Fibroblast of lung (primary cell): Measurements from ENCODE around the gene ADGRD2. TPM values are rescaled to one million over a fixed set of nuclear protein-coding genes. Genes with fewer than 3 reads are reported as not detected.

Experiments used
- DNase-seq, 2 donors: peaks; one replicate each; pipeline versions ENCODE4 v3.0.0 to v3.0.0-alpha.2; 2010; ENCODE audit warnings: low read depth in 2 of 2
- H2AFZ ChIP-seq: 2 replicates; pipeline ENCODE4 v1.5.1; 2012; ENCODE audit warnings: low read length, control low read depth, inconsistent platforms
- H3K27ac ChIP-seq: 2 replicates; pipeline ENCODE4 v1.5.1; 2011; ENCODE audit warnings: low read length, control low read depth; ENCODE audit not compliant: insufficient read depth
- H3K27me3 ChIP-seq: 2 replicates; pipeline ENCODE4 v1.5.1; 2011; ENCODE audit warnings: mild to moderate bottlenecking, low read length; ENCODE audit not compliant: control insufficient read depth, insufficient read depth
- H3K36me3 ChIP-seq: 2 replicates; pipeline ENCODE4 v1.5.1; 2011; ENCODE audit warnings: low read length; ENCODE audit not compliant: control insufficient read depth, insufficient read depth
- H3K4me1 ChIP-seq: 2 replicates; pipeline ENCODE4 v1.5.1; 2011; ENCODE audit warnings: low read length; ENCODE audit not compliant: control insufficient read depth, insufficient read depth; ENCODE audit errors: extremely low read depth
- H3K4me2 ChIP-seq: 2 replicates; pipeline ENCODE4 v1.5.1; 2011; ENCODE audit warnings: low read length, control low read depth; ENCODE audit not compliant: insufficient read depth; ENCODE audit errors: extremely low read depth
- H3K4me3 ChIP-seq, 4 experiments: fragments of 200-600 bp in 1 of 4; sonication (generic) in 1 of 4; replicated peaks in 1 of 4; 2 replicates each; pipeline ENCODE4 v1.5.1; 2011 to 2016; ENCODE audit warnings: low read length in 4 of 4, low read depth in 3 of 4, mild to moderate bottlenecking in 3 of 4, control low read depth in 2 of 4, inconsistent platforms in 1 of 4, mixed read lengths in 1 of 4; ENCODE audit not compliant: insufficient read depth in 1 of 4; ENCODE audit errors: control extremely low read depth in 1 of 4
- H3K79me2 ChIP-seq: 2 replicates; pipeline ENCODE4 v1.5.1; 2012; ENCODE audit warnings: mild to moderate bottlenecking, low read length, inconsistent platforms; ENCODE audit not compliant: control insufficient read depth, insufficient read depth
- H3K9ac ChIP-seq: 2 replicates; pipeline ENCODE4 v1.5.1; 2011; ENCODE audit warnings: mild to moderate bottlenecking, low read length, control low read depth; ENCODE audit not compliant: insufficient read depth
- H3K9me3 ChIP-seq: 2 replicates; pipeline ENCODE4 v1.5.1; 2012; ENCODE audit warnings: low read depth, low read length; ENCODE audit not compliant: control insufficient read depth, insufficient read depth
- H4K20me1 ChIP-seq: 2 replicates; pipeline ENCODE4 v1.5.1; 2011; ENCODE audit warnings: low read length; ENCODE audit not compliant: control insufficient read depth, insufficient read depth; ENCODE audit errors: extremely low read depth
- EZH2 ChIP-seq: IDR thresholded peaks from 2 replicates; pipeline ENCODE4 v1.5.1; 2012; ENCODE audit warnings: low read length, control low read depth, mild to moderate bottlenecking; ENCODE audit errors: missing control alignments
- polyA plus RNA-seq, 2 donors: library from polyadenylated mRNA; depleted of rRNA in 1 of 2; stranded (reverse) in 1 of 2; unstranded in 1 of 2; fragments of >200 nt; gene quantifications; 2 replicates each; pipeline ENCODE4 v1.2.1, GENCODE V29; 2011 to 2012; ENCODE audit warnings: missing spikeins in 1 of 2
- total RNA-seq: library from RNA; depleted of rRNA; stranded (reverse); fragments of >200 nt; gene quantifications from 2 replicates; pipeline ENCODE4 v1.2.1, GENCODE V29; 2014
- TF ChIP-seq, protein P1 (sequence below), 2 donors: IDR thresholded peaks in 1 of 2; conservative IDR thresholded peaks in 1 of 2; 1 replicate in 1 of 2; 2 replicates in 1 of 2; pipeline ENCODE4 v1.5.1; 2011 to 2012; ENCODE audit warnings: low read length in 2 of 2, control low read depth in 1 of 2, inconsistent platforms in 1 of 2, low read depth in 1 of 2, mild to moderate bottlenecking in 1 of 2

Gene ADGRD2
- total and polyA plus RNA-seq, 2 donors (not counting 1 experiment from before 2014, with no cell fraction given), result not detected

DNA sequence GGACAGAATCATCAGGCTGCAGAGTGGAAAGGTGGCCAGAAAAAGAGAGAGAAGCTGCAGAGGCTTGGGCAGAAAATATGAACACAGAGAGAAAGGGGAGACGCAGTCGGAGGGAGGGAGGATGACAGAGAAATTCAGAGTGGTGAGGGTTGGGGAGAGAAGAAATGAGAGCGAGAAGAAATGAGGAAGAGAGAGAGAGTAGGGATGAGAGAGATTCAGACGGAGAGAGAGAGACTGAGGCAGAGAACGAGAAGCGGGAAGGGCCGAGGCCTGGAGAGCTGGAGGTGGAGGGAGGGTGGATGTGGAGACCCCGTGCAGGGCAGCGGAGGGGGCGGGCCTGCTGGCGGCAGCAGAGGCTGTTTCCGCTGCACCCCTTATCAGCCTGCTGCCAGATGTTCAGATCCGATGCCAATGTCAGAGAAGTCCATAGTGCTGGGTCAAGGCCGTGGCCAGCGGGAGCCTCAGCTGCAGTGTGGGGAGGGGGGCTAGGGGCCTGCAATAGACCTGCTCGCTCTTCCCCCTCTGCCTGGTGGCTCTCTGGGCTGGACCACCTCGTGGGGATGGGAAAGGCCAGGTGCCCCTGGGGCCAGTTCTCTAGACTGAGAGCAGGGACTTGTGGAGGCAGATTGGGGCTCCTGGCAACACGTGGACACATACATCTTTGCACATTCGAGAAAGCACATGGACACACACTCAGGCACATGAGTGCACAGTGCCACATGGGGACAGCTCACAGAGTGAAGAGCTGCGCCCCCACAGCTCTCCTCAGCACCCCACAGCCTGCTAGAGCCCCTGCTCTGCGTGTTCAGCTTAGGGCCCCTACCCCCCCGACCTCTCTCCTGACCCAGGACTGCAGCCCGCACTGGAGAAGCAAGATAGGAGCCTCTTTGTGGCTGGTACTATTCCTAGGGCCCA lies 61.9 kb downstream of the ADGRD2 start:
- H3K4me3 ChIP-seq, result no peak overlapping the region
- H4K20me1 ChIP-seq, result no peaks in the 10 kb centered on the region
- no peak overlapping the region for H3K4me2 ChIP-seq
- H3K9ac ChIP-seq, result no peak overlapping the region
- no peak overlapping the region for H3K27ac ChIP-seq
- peaks cover 26% of the 10 kb centered on the region for H3K27me3 ChIP-seq
- H3K4me1 ChIP-seq, result no peaks in the 10 kb centered on the region
- TF ChIP-seq EZH2, result no peak
- TF ChIP-seq, protein P1, sequence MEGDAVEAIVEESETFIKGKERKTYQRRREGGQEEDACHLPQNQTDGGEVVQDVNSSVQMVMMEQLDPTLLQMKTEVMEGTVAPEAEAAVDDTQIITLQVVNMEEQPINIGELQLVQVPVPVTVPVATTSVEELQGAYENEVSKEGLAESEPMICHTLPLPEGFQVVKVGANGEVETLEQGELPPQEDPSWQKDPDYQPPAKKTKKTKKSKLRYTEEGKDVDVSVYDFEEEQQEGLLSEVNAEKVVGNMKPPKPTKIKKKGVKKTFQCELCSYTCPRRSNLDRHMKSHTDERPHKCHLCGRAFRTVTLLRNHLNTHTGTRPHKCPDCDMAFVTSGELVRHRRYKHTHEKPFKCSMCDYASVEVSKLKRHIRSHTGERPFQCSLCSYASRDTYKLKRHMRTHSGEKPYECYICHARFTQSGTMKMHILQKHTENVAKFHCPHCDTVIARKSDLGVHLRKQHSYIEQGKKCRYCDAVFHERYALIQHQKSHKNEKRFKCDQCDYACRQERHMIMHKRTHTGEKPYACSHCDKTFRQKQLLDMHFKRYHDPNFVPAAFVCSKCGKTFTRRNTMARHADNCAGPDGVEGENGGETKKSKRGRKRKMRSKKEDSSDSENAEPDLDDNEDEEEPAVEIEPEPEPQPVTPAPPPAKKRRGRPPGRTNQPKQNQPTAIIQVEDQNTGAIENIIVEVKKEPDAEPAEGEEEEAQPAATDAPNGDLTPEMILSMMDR (conservative IDR thresholded peaks at IDR 0.05 in 1 of 2, IDR thresholded peaks at IDR 0.05 in 1 of 2; ENCODE audit: low read depth in 1 of 2, low read length in 2 of 2), result no peak
- H3K36me3 ChIP-seq, result no peaks in the 10 kb centered on the region
- DNase-seq, result no peak
- H2AFZ ChIP-seq, result no peak overlapping the region
- H3K9me3 ChIP-seq, result no peaks in the 10 kb centered on the region
- no peaks in the 10 kb centered on the region for H3K79me2 ChIP-seq

DNA sequence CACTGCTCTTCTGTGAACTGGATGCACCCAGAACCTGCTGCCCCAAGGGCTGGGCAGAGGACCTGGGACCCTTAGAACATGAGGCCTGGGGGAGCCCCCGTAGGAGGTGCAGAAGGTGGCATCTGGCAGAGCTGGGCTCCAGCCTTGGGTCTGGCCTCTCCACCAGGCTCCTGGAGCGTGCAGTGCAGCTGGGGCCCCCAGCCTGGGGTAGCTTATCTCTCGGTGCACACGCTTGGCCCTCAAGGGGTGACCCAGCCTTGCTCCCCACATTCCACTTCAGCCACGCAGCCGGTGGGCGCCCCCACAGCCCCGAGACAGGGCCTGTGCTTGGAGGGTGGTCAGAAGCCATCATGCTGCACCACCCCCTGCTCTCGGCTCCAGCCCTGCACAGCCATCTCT lies 62.6 kb downstream of the ADGRD2 start:
- no peak for DNase-seq
- no peak overlapping the region for H3K27ac ChIP-seq
- H3K79me2 ChIP-seq, result no peaks in the 10 kb centered on the region
- H3K4me1 ChIP-seq, result no peaks in the 10 kb centered on the region
- TF ChIP-seq, protein P1 (conservative IDR thresholded peaks at IDR 0.05 in 1 of 2, IDR thresholded peaks at IDR 0.05 in 1 of 2; ENCODE audit: low read depth in 1 of 2, low read length in 2 of 2), result no peak
- TF ChIP-seq EZH2, result no peak
- H3K9ac ChIP-seq, result no peak overlapping the region
- H2AFZ ChIP-seq, result no peak overlapping the region
- H3K36me3 ChIP-seq, result no peaks in the 10 kb centered on the region
- H3K9me3 ChIP-seq, result no peaks in the 10 kb centered on the region
- H3K4me3 ChIP-seq, result no peak overlapping the region
- peaks cover 29% of the 10 kb centered on the region for H3K27me3 ChIP-seq
- no peaks in the 10 kb centered on the region for H4K20me1 ChIP-seq
- no peak overlapping the region for H3K4me2 ChIP-seq

DNA sequence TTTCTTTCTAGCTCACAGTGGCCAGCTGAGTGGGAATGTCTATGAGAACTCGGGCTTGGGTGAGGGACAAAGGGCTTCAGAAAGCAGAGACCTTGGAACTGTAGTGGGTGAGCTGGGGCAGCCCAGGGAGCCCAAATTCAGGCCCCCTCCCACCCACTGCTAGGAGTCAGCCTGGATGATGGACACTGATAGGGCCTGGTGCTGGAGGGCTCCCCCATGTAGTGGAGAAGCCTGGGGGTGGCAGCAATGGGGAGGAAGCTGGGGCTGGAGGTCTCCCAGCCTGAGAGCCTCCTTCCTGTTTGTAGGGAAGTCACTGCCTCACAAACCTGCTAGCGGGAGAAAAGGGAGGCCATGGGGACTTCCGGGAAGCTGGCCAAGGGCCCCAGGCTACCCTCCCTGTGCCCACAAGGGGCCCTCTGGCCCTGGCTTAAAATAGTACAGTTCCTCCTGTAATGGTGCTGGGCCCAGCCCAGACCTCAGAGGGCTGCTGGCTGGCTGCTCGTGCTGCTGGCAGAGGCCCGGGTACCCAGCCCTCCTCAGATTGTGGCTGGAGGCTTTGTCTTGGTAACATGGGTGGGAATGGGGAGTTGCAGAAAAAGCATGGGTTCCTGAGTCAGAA lies 63.2 kb downstream of the ADGRD2 start:
- no peak for DNase-seq
- H3K79me2 ChIP-seq, result no peaks in the 10 kb centered on the region
- no peak overlapping the region for H3K9ac ChIP-seq
- H3K4me3 ChIP-seq, result no peak overlapping the region
- H3K4me2 ChIP-seq, result no peak overlapping the region
- no peaks in the 10 kb centered on the region for H3K9me3 ChIP-seq
- no peak for TF ChIP-seq EZH2
- TF ChIP-seq, protein P1 (conservative IDR thresholded peaks at IDR 0.05 in 1 of 2, IDR thresholded peaks at IDR 0.05 in 1 of 2; ENCODE audit: low read depth in 1 of 2, low read length in 2 of 2), result no peak
- peaks cover 35% of the 10 kb centered on the region for H3K27me3 ChIP-seq
- H4K20me1 ChIP-seq, result no peaks in the 10 kb centered on the region
- no peaks in the 10 kb centered on the region for H3K36me3 ChIP-seq
- H3K4me1 ChIP-seq, result no peaks in the 10 kb centered on the region
- H2AFZ ChIP-seq, result no peak overlapping the region
- no peak overlapping the region for H3K27ac ChIP-seq
